Choroid plexus epithelial cell (primary cell): ENCODE data around the gene SCRN1.

ENCODE experiments used
- DNase-seq: peaks from one replicate; pipeline ENCODE4 v3.0.0-alpha.2; 2010; ENCODE audit warnings: low read depth
- H3K4me3 ChIP-seq: 2 replicates; pipeline ENCODE4 v1.5.1; 2011; ENCODE audit warnings: low read depth, mild to moderate bottlenecking, control low read depth, low read length, moderate library complexity
- CTCF ChIP-seq: conservative IDR thresholded peaks from 2 replicates; pipeline ENCODE4 v1.5.1; 2011; ENCODE audit warnings: low read depth, mild to moderate bottlenecking, control low read depth, inconsistent platforms, low read length, moderate library complexity

SCRN1 gene

GRCh38 chr7:29886827-29887226 is 102.8 kb downstream of the SCRN1 start:
- TF ChIP-seq CTCF: no peak
- no peak for DNase-seq
- H3K4me3 ChIP-seq: no peak overlapping the region

- TF ChIP-seq CTCF: no peak
- no peak overlapping the region for H3K4me3 ChIP-seq
- no peak for DNase-seq
Observed at GRCh38 chr7:29885626-29886025, 104.0 kb downstream of the SCRN1 start.

- DNase-seq: no peak
- TF ChIP-seq CTCF: no peak
- H3K4me3 ChIP-seq: no peak overlapping the region
Observed at GRCh38 chr7:29884399-29885272, 105.0 kb downstream of the SCRN1 start.

GRCh38 chr7:29883462-29884398 is 105.9 kb downstream of the SCRN1 start:
- no peak for TF ChIP-seq CTCF

GRCh38 chr7:29882481-29882880 is 107.1 kb downstream of the SCRN1 start:
- no peak for TF ChIP-seq CTCF
- H3K4me3 ChIP-seq: no peak overlapping the region
- no peak for DNase-seq

More at GRCh38 chr7:29883462-29884398, 105.9 kb downstream of the SCRN1 start:
- H3K4me3 ChIP-seq: no peak overlapping the region
- no peak for DNase-seq

- DNase-seq: no peak
- TF ChIP-seq CTCF: no peak
- no peak overlapping the region for H3K4me3 ChIP-seq
Observed at GRCh38 chr7:29881724-29882123, 107.9 kb downstream of the SCRN1 start.
